Adrenal gland (tissue), 19 donors: Measurements from ENCODE around the gene C19orf53. TPM values are rescaled to one million over a fixed set of nuclear protein-coding genes. Genes with fewer than 3 reads are reported as not detected.

Experiments
- DNase-seq, 7 donors: peaks; one replicate each; pipeline ENCODE4 v3.0.0-alpha.2; 2019 to 2020
- H3K27ac ChIP-seq, 5 donors: fragments of 200-600 bp; sonication (generic) in 4 of 5; 1 replicate in 3 of 5; 2 replicates in 2 of 5; pipeline versions ENCODE4 v1.5.1 to v1.8.0; 2016 to 2020; ENCODE audit warnings: mild to moderate bottlenecking in 1 of 5
- H3K27me3 ChIP-seq: fragments of 200-600 bp; 2 replicates; pipeline ENCODE4 v1.8.0; 2021
- H3K36me3 ChIP-seq, 2 donors: fragments of 200-600 bp; replicated peaks in 1 of 2; 1 replicate in 1 of 2; 2 replicates in 1 of 2; pipeline versions ENCODE4 v1.5.1 to v1.8.0; 2018 to 2022
- H3K4me1 ChIP-seq, 2 donors: fragments of 200-600 bp; replicated peaks in 1 of 2; 1 replicate in 1 of 2; 2 replicates in 1 of 2; pipeline versions ENCODE4 v1.5.1 to v1.8.0; 2018 to 2021
- H3K4me3 ChIP-seq, 4 donors: fragments of 200-600 bp; sonication (generic) in 3 of 4; one replicate each; pipeline ENCODE4 v1.5.1; 2016 to 2018
- H3K9me3 ChIP-seq, 3 donors: fragments of 200-600 bp; sonication (generic) in 1 of 3; replicated peaks in 1 of 3; 1 replicate in 2 of 3; 2 replicates in 1 of 3; pipeline versions ENCODE4 v1.5.1 to v1.8.0; 2016 to 2021
- POLR2A ChIP-seq, 2 donors: fragments of 450-650 bp; IDR thresholded peaks; one replicate each; pipeline ENCODE4 v1.6.1; 2017; ENCODE audit warnings: antibody characterized with exemption in 2 of 2, mild to moderate bottlenecking in 2 of 2, moderate library complexity in 1 of 2
- WGBS, 4 donors: extraction: QIAGEN DNeasy Blood & Tissue Kit in 2 of 4; methylation state at CpG; one replicate each; pipeline versions ENCODE4 v1.1.5 to v1.1.7; 2013 to 2017; 5-methylcytosine and 5-hydroxymethylcytosine counted together
- intact Hi-C, 2 donors: fragments of 100-400 bp; cut with DNase I; formaldehyde crosslinking; loops; one replicate each; pipeline versions ENCODE4 v1.14.1 to v1.15.0; 2022 to 2023
- long read RNA-seq, 10 donors: library from polyadenylated mRNA in 3 of 10; unstranded in 2 of 10; stranded (forward) in 1 of 10; transcript quantifications; one replicate each; pipeline ENCODE4 v2.0.0 and lab custom pipeline, GENCODE V29; 2021 to 2026
- polyA plus RNA-seq, 3 donors: library from polyadenylated mRNA; stranded (reverse); fragments of 200-250 nt in 2 of 3; fragments of 350-450 nt in 1 of 3; fragmentation: Illumina TruSeq in 1 of 3; extraction: RNeasy Lipid Tissue Mini Kit (QIAGEN cat#74804) in 1 of 3; gene quantifications; one replicate each; pipeline ENCODE4 v1.2.3, GENCODE V29; 2013 to 2014
- total RNA-seq, 9 donors: library from RNA; depleted of rRNA in 4 of 9; stranded (reverse); fragments of >200 nt in 4 of 9; fragments of 120-200 nt in 1 of 9; fragmentation: NEBNext Ultra II Directional in 1 of 9; extraction: Animal tissue kit (Norgen Biotek cat#: 25700) in 1 of 9; gene quantifications; one replicate each; pipeline versions ENCODE4 v1.1.0 to v1.2.4, GENCODE V29; 2013 to 2023
- TF ChIP-seq, protein P1 (sequence below), 6 experiments: fragments of 450-650 bp in 4 of 6; fragments of 200-600 bp in 2 of 6; sonication (generic) in 1 of 6; IDR thresholded peaks; 1 replicate in 5 of 6; 2 replicates in 1 of 6; pipeline versions ENCODE4 v1.5.1 to v1.8.0; 2016 to 2021; ENCODE audit warnings: antibody characterized with exemption in 6 of 6, mild to moderate bottlenecking in 2 of 6, moderate library complexity in 1 of 6
- donor health status: healthy with polysubstance abuse.
- donor health status: Bipolar disorder and iron deficiency.
- donor health status: DM: yes; HTN: yes; CAD: no.
- donor health status: DM: no; HTN: no; CAD: no.
- donor health status: DM: no; HTN: no; CAD: no.
- donor health status: DM: yes; HTN: yes; CAD: no.

Gene C19orf53
- total RNA-seq (100 to 1,000 TPM in 8 of 9 donors, 10 to 100 TPM in 1; 95.8 to 224 (median 162) TPM), polyA plus RNA-seq (100 to 1,000 TPM; 134 to 459 (median 340) TPM)
- long read RNA-seq, donor 1, transcript C19orf53-202 (3 exons, 873 nt): major isoform, 207 of 214 reads
- long read RNA-seq, donor 1, partial matches to known transcripts: 0 of 214 reads
- long read RNA-seq, donor 1, other reads (novel, unspliced or antisense): 0 of 214 reads
- long read RNA-seq, donor 2, transcript C19orf53-202 (3 exons, 873 nt): major isoform, 105 of 107 reads
- long read RNA-seq, donor 2, partial matches to known transcripts: 0 of 107 reads
- long read RNA-seq, donor 2, other reads (novel, unspliced or antisense): 0 of 107 reads
- long read RNA-seq, donor 3, transcript C19orf53-202 (3 exons, 873 nt): major isoform, 139 of 139 reads
- long read RNA-seq, donor 3, partial matches to known transcripts: 0 of 139 reads
- long read RNA-seq, donor 3, other reads (novel, unspliced or antisense): 0 of 139 reads
- long read RNA-seq, donor 4, transcript C19orf53-202 (3 exons, 873 nt): major isoform, 187 of 190 reads
- long read RNA-seq, donor 4, partial matches to known transcripts: 0 of 190 reads
- long read RNA-seq, donor 4, other reads (novel, unspliced or antisense): 1 of 190 reads
- long read RNA-seq, donor 5, transcript C19orf53-202 (3 exons, 873 nt): major isoform, 197 of 204 reads
- long read RNA-seq, donor 5, partial matches to known transcripts: 1 of 204 reads
- long read RNA-seq, donor 5, other reads (novel, unspliced or antisense): 3 of 204 reads
- long read RNA-seq, donor 6, transcript C19orf53-202 (3 exons, 873 nt): major isoform, 157 of 158 reads
- long read RNA-seq, donor 6, partial matches to known transcripts: 0 of 158 reads
- long read RNA-seq, donor 6, other reads (novel, unspliced or antisense): 0 of 158 reads
- long read RNA-seq, donor 7, transcript C19orf53-202 (3 exons, 873 nt): major isoform, 98 of 102 reads
- long read RNA-seq, donor 7, partial matches to known transcripts: 0 of 102 reads
- long read RNA-seq, donor 7, other reads (novel, unspliced or antisense): 0 of 102 reads
- long read RNA-seq, donor 8, transcript C19orf53-202 (3 exons, 873 nt): major isoform, 109 of 125 reads
- long read RNA-seq, donor 8, partial matches to known transcripts: 10 of 125 reads
- long read RNA-seq, donor 8, other reads (novel, unspliced or antisense): 0 of 125 reads
- long read RNA-seq, donor 9, transcript C19orf53-202 (3 exons, 873 nt): major isoform, 71 of 74 reads
- long read RNA-seq, donor 9, partial matches to known transcripts: 0 of 74 reads
- long read RNA-seq, donor 9, other reads (novel, unspliced or antisense): 0 of 74 reads
- long read RNA-seq, donor 10, transcript C19orf53-202 (3 exons, 873 nt): major isoform, 57 of 59 reads
- long read RNA-seq, donor 10, partial matches to known transcripts: 0 of 59 reads
- long read RNA-seq, donor 10, other reads (novel, unspliced or antisense): 0 of 59 reads

DNA sequence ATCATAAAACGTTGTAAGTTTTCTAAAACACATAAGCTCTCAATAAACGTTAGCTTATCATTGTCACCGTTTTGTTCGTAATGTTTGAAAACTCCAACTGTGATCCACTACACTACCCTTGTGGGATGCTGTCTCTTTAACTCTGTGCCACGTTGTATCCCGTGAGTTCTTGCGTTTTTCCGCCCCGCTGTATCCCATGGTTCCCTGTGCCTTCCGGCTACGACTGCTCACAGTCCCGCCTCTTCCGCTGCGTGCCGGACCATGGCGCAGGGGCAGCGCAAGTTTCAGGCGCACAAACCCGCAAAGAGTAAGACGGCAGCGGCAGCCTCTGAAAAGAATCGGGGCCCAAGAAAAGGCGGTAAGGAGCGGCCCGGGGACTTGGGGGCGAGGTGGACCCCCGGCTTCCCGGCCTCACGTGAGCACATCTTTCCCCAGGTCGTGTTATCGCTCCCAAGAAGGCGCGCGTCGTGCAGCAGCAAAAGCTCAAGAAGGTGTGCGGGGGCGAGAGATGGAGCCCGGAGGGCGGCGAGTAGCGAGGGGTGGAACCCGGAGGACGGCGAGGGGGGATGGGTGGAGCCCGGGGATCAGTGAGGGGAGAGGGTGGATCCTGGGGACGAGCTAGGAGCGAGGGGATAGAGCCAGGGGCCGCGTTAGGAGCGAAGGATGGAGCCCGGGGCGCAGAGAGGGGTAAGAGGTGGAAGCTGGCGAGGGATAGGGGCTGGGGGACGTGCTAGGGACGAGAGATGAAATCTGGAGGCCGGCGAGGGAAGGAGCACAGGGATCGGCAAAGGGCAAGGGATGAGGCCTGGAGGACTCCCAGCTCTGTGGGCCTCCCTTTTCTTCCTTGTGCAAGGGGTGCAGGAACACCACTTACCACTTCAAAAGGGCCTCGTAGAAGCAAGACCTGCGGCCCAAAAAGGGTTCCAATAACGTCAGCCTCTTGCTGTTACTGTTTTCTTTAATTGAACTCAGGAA, at the start of gene C19orf53:
C19orf53 (plus strand) TSS at position 240 of the 975 bp plus-strand sequence; CDS start at position 262, 22 bp downstream.
- Histone ChIP-seq H3K4me1 (peaks cover 15 to 18% of the 10 kb centered on the region in 2 donors), H3K9me3 (no peaks in the 10 kb centered on the region), H3K4me3 (peak within 1 kb of the TSS; percentile 69 to 99 (median 92)), H3K27me3 (no peaks in the 10 kb centered on the region), H3K27ac (peak within 1 kb of the TSS; percentile 81 to 95 (median 90)), H3K36me3 (peaks cover 0 to 57% of the 10 kb centered on the region in 2 donors)
- intact Hi-C loops: no loop called here
- TF ChIP-seq, protein P1, sequence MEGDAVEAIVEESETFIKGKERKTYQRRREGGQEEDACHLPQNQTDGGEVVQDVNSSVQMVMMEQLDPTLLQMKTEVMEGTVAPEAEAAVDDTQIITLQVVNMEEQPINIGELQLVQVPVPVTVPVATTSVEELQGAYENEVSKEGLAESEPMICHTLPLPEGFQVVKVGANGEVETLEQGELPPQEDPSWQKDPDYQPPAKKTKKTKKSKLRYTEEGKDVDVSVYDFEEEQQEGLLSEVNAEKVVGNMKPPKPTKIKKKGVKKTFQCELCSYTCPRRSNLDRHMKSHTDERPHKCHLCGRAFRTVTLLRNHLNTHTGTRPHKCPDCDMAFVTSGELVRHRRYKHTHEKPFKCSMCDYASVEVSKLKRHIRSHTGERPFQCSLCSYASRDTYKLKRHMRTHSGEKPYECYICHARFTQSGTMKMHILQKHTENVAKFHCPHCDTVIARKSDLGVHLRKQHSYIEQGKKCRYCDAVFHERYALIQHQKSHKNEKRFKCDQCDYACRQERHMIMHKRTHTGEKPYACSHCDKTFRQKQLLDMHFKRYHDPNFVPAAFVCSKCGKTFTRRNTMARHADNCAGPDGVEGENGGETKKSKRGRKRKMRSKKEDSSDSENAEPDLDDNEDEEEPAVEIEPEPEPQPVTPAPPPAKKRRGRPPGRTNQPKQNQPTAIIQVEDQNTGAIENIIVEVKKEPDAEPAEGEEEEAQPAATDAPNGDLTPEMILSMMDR (IDR thresholded peaks at IDR 0.05): no peak
- peak; percentile 79 to 93 for TF ChIP-seq POLR2A (IDR thresholded peaks at IDR 0.05)
- peak; percentile 89 to 96 (median 93) for DNase-seq
- WGBS, 4 donors: 0 to 1% (median 1%) methylated on average over 27 to 61 of the region's 61 CpGs

DNA sequence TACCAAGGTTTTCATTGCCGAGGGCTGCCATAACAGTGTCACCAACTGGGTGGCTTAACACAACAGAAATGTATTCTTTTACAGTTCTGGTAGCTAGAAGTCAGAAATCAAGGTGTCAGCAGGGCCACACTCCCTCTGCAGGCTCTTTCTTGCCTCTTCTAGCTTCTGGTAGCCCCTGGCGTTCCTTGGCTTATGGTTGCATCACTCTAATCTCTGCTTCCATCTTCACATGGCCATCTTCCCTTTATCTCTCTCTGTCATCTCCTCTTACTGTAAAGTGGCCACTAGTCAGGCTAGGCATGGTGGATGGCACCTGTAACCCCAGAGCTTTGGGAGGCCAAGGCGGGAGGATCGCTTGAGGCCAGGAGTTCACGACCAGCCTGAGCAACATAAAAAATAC, 47.9 kb upstream of the C19orf53 start:
- H3K36me3 ChIP-seq: no peaks in the 10 kb centered on the region
- peaks cover 10 to 11% of the 10 kb centered on the region in 2 donors for H3K4me1 ChIP-seq
- no peaks in the 10 kb centered on the region for H3K9me3 ChIP-seq
- H3K27me3 ChIP-seq: no peaks in the 10 kb centered on the region
- DNase-seq: no peak
- no peak overlapping the region for H3K27ac ChIP-seq
- intact Hi-C loops: loop anchor here in 1 of 2 donors (10.0 kb wide), 1 partner anchor 132 kb away; no protein-coding TSS in a partner anchor
- 83 to 95% (median 89%) methylated on average over 5 of the region's 5 CpGs for WGBS, 4 donors
- H3K4me3 ChIP-seq: no peak overlapping the region
- TF ChIP-seq, protein P1 (IDR thresholded peaks at IDR 0.05): no peak

DNA sequence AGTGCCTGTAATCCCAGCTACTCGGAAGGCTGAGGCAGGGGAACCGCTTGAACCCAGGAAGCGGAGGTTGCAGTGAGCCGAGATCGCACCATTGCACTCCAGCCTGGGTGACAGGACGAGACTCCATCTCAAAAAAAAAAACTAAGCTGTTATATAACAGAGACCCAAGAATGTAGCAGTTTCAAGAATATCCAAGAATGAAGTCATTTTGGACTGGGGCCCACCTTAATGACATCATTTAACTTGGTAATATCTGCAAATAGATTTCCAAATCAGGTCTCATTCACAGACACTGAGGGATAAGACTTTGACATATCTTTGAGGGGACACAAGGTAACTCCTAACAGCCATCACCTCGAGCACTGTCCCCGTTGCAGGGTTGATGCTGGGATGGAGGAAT, 46.5 kb upstream of the C19orf53 start:
- H3K36me3 ChIP-seq: no peaks in the 10 kb centered on the region
- WGBS, 4 donors: 68 to 83% (median 75%) methylated on average over 6 to 8 of the region's 8 CpGs
- no peaks in the 10 kb centered on the region for H3K27me3 ChIP-seq
- no peak overlapping the region for H3K27ac ChIP-seq
- no peaks in the 10 kb centered on the region for H3K9me3 ChIP-seq
- DNase-seq: no peak
- intact Hi-C loops: loop anchor here in 1 of 2 donors (10.0 kb wide), 1 partner anchor 133 kb away; no protein-coding TSS in a partner anchor
- no peak overlapping the region for H3K4me3 ChIP-seq
- H3K4me1 ChIP-seq: peaks cover 18 to 21% of the 10 kb centered on the region in 2 donors
- TF ChIP-seq, protein P1 (IDR thresholded peaks at IDR 0.05): no peak
- TF ChIP-seq POLR2A (IDR thresholded peaks at IDR 0.05): no peak
